ENCODE measurements around the gene NOLC1.

DNA sequence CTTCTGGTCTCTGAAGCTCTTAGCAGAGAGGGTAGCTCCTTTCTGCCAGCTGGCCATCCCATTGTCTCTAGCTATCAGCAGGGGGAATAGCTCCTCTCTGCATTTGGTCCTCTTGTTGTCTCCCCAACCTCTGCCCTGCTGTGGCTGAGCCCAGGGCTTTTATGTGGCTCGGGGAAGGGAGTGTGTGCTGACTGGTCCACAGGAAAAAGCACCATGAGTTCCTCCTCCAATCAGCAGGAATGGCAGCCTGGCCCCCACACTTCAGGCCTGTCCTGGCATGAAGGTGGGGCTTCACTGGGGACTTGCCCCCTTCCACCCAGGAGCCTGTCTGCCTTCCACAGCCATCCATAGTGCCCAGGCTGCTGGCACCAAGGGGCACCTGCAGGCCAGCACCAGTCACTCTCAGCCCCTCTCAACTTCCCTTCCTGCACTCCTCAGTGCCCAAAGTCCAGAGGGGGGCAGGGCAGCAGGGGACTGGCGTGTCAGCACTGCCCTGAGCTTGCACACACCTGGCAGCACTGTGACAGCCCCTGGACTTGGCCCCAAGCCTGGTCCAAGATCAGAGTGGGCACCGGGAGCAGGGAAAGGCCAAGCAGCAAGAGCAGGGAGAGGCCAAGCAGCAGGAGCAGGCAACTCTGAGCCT, 36.2 kb downstream of the NOLC1 start:
- no peak for TF ChIP-seq POLR2A (IDR thresholded peaks at IDR 0.05; ENCODE audit: low read depth, low read length)
- no peak for TF ChIP-seq POLR2AphosphoS5 (IDR thresholded peaks at IDR 0.05; ENCODE audit: low read depth, low read length)
- TF ChIP-seq TAF1 (IDR thresholded peaks at IDR 0.05; ENCODE audit: borderline replicate concordance, low read depth, low read length): no peak
